Measurements from ENCODE around the gene AVP. TPM values are rescaled to one million over a fixed set of nuclear protein-coding genes. Genes with fewer than 3 reads are reported as not detected.

The AVP gene, protein sequence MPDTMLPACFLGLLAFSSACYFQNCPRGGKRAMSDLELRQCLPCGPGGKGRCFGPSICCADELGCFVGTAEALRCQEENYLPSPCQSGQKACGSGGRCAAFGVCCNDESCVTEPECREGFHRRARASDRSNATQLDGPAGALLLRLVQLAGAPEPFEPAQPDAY
- not detected in 3 replicates for polyA plus RNA-seq
- polyA plus RNA-seq (2011; ENCODE audit: low read depth), result not detected
- polyA plus RNA-seq (2011; cell fraction: cytosol; rRNA removed), result not detected in 2 replicates
- polyA plus RNA-seq (2011; cell fraction: nucleus; rRNA removed), result not detected in 2 replicates
- polyA plus RNA-seq (2012; ENCODE audit: low replicate concordance), result not detected in 2 replicates
- polyA minus RNA-seq, result not detected in 3 replicates
- polyA minus RNA-seq (2011; cell fraction: cytosol; rRNA and poly(A)+ RNA removed), result not detected
- not detected in 2 replicates for polyA minus RNA-seq (2011; cell fraction: nucleus; rRNA and poly(A)+ RNA removed)

DNA sequence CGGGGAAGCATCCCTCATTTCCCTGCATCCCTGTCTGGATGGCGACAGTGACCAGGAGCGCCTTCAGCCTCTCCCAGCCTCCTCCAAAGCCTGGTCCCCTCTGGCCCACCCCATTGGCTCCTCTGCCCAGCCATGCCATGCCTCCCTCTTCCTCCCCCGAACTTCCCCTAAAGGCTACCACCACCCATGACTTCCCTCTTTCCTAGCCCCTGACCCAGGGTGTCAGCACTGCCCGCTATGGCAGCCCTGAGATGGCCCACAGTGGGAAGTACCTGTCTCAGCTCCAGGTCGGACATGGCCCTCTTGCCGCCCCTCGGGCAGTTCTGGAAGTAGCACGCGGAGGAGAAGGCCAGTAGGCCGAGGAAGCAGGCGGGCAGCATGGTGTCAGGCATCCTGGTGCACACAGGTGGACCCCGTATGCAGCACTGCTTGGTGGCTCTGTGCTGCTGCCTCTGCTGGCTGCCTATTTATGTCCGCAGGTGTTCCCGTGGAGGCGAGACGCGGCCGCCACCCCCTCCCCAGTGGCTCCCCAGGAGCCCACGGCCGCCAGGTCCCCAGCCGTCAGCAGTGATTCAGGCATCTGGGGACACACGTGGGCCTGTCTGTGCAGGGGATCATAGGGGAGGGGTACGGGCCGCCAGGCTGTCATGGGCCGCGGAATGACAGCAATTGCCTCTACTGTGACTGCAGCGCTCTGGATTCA lies at the start of gene AVP:
Gene AVP, minus strand, starts transcription at position 442 of the 703 bp plus-strand sequence. Its CDS starts 50 bp downstream, at position 392.
- DNase-seq (ENCODE audit: low read depth, low spot score) (no peak), FAIRE-seq (no peak)
- no peaks in the 10 kb centered on the region for H3K36me3 ChIP-seq (ENCODE audit: control insufficient read depth in 2 of 2, extremely low read depth in 1 of 2, insufficient read depth in 2 of 2, low read length in 2 of 2)
- no peak within 1 kb of the TSS for H3K4me2 ChIP-seq (ENCODE audit: control insufficient read depth, extremely low read depth, insufficient read depth, low read depth, low read length)
- no peak within 1 kb of the TSS for H3K9ac ChIP-seq (ENCODE audit: control insufficient read depth, extremely low read depth, insufficient read depth, low read length)
- H3K4me1 ChIP-seq (ENCODE audit: control insufficient read depth, extremely low read depth, insufficient read depth, low read length), result no peaks in the 10 kb centered on the region
- H3K27ac ChIP-seq (ENCODE audit: control insufficient read depth, insufficient read depth, low read length), result no peak within 1 kb of the TSS
- H3K79me2 ChIP-seq (ENCODE audit: control insufficient read depth, insufficient read depth, low read length), result no peaks in the 10 kb centered on the region
- H3K9me1 ChIP-seq (ENCODE audit: control insufficient read depth, extremely low read depth, insufficient read depth, low read length), result no peaks in the 10 kb centered on the region
- no peaks in the 10 kb centered on the region for H4K20me1 ChIP-seq (ENCODE audit: control insufficient read depth, extremely low read depth, insufficient read depth, low read length)
- H3K27me3 ChIP-seq (ENCODE audit: control insufficient read depth, extremely low read depth, insufficient read depth, low read length), result peaks cover 45% of the 10 kb centered on the region
- H2AFZ ChIP-seq (ENCODE audit: control insufficient read depth, low read length), result no peak within 1 kb of the TSS
- dilution Hi-C loops (cut with MboI; ENCODE audit: extremely low pct_ligation_motif_present, low sequenced_read_pairs), result no loop called here
- no peaks in the 10 kb centered on the region for H3K9me3 ChIP-seq (ENCODE audit: control insufficient read depth, low read depth, low read length)
- TF ChIP-seq, protein P1, sequence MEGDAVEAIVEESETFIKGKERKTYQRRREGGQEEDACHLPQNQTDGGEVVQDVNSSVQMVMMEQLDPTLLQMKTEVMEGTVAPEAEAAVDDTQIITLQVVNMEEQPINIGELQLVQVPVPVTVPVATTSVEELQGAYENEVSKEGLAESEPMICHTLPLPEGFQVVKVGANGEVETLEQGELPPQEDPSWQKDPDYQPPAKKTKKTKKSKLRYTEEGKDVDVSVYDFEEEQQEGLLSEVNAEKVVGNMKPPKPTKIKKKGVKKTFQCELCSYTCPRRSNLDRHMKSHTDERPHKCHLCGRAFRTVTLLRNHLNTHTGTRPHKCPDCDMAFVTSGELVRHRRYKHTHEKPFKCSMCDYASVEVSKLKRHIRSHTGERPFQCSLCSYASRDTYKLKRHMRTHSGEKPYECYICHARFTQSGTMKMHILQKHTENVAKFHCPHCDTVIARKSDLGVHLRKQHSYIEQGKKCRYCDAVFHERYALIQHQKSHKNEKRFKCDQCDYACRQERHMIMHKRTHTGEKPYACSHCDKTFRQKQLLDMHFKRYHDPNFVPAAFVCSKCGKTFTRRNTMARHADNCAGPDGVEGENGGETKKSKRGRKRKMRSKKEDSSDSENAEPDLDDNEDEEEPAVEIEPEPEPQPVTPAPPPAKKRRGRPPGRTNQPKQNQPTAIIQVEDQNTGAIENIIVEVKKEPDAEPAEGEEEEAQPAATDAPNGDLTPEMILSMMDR (optimal IDR thresholded peaks at IDR 0.05 in 1 of 3, IDR thresholded peaks at IDR 0.05 in 1 of 3, conservative IDR thresholded peaks at IDR 0.05 in 1 of 3; ENCODE audit: extremely low read depth in 1 of 3, insufficient read depth in 2 of 3, low read length in 3 of 3), result no peak
- TF ChIP-seq EZH2 (IDR thresholded peaks at IDR 0.05; ENCODE audit: low read length), result no peak
- no peak within 1 kb of the TSS for H3K4me3 ChIP-seq (ENCODE audit: control insufficient read depth in 2 of 3, extremely low read depth in 1 of 3, insufficient read depth in 2 of 3, low read depth in 1 of 3, low read length in 3 of 3)

DNA sequence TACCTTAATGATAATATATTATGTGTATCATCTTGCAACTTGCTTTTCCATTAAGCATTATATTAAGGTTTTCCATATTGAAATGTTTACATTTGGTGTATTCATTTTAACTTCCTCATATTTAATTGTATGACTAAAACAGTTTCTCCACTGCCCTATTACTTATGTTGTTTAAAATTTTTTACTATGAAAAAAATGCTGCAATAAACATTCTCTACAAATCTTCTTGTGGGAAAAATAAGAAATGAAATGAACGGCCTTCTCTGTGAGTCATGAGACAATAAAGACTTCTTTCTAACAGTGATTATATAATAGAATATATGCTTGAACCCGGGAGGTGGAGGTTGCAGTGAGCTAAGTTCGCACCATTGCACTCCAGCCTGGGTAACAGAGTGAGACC lies 49.6 kb upstream of the AVP start:
- Histone ChIP-seq H3K36me3 (ENCODE audit: control insufficient read depth in 2 of 2, extremely low read depth in 1 of 2, insufficient read depth in 2 of 2, low read length in 2 of 2) (peaks cover 0 to 2% of the 10 kb centered on the region in 2 experiments), H3K27me3 (ENCODE audit: control insufficient read depth, extremely low read depth, insufficient read depth, low read length) (no peaks in the 10 kb centered on the region), H3K9me1 (ENCODE audit: control insufficient read depth, extremely low read depth, insufficient read depth, low read length) (no peaks in the 10 kb centered on the region), H3K4me1 (ENCODE audit: control insufficient read depth, extremely low read depth, insufficient read depth, low read length) (no peaks in the 10 kb centered on the region), H2AFZ (ENCODE audit: control insufficient read depth, low read length) (no peak overlapping the region), H3K4me3 (ENCODE audit: control insufficient read depth in 2 of 3, extremely low read depth in 1 of 3, insufficient read depth in 2 of 3, low read depth in 1 of 3, low read length in 3 of 3) (no peak overlapping the region), H3K4me2 (ENCODE audit: control insufficient read depth, extremely low read depth, insufficient read depth, low read depth, low read length) (no peak overlapping the region), H3K9me3 (ENCODE audit: control insufficient read depth, low read depth, low read length) (no peaks in the 10 kb centered on the region), H3K27ac (ENCODE audit: control insufficient read depth, insufficient read depth, low read length) (no peak overlapping the region), H3K9ac (ENCODE audit: control insufficient read depth, extremely low read depth, insufficient read depth, low read length) (no peak overlapping the region), H3K79me2 (ENCODE audit: control insufficient read depth, insufficient read depth, low read length) (peaks cover 3% of the 10 kb centered on the region), H4K20me1 (ENCODE audit: control insufficient read depth, extremely low read depth, insufficient read depth, low read length) (peaks cover 5% of the 10 kb centered on the region)
- FAIRE-seq, result no peak
- TF ChIP-seq, protein P1 (optimal IDR thresholded peaks at IDR 0.05 in 1 of 3, IDR thresholded peaks at IDR 0.05 in 1 of 3, conservative IDR thresholded peaks at IDR 0.05 in 1 of 3; ENCODE audit: extremely low read depth in 1 of 3, insufficient read depth in 2 of 3, low read length in 3 of 3), result no peak
- TF ChIP-seq EZH2 (IDR thresholded peaks at IDR 0.05; ENCODE audit: low read length), result no peak
- DNase-seq (ENCODE audit: low read depth, low spot score), result no peak
- dilution Hi-C loops (cut with MboI; ENCODE audit: extremely low pct_ligation_motif_present, low sequenced_read_pairs), result no loop called here

All from keratinocyte (primary cell).